Sigmoid colon (tissue), 4 donors: ENCODE measurements around the gene PCSK5.

Source experiments
- CTCF ChIP-seq, 4 experiments: fragments of 450-650 bp in 3 of 4; fragments of 200-600 bp in 1 of 4; IDR thresholded peaks; one replicate each; pipeline ENCODE4 v1.5.1; 2016 to 2019; ENCODE audit warnings: antibody characterized with exemption in 4 of 4, mild to moderate bottlenecking in 3 of 4, moderate library complexity in 2 of 4
- POLR2A ChIP-seq, 2 donors: fragments of 450-650 bp; IDR thresholded peaks; one replicate each; pipeline ENCODE4 v1.6.1; 2016; ENCODE audit warnings: antibody characterized with exemption in 2 of 2, mild to moderate bottlenecking in 2 of 2, moderate library complexity in 2 of 2
- POLR2AphosphoS5 ChIP-seq, 4 donors: sonication (generic); formaldehyde crosslinking; IDR thresholded peaks; one replicate each; pipeline ENCODE4 v1.6.1; 2017; ENCODE audit warnings: antibody characterized with exemption in 4 of 4

GRCh38 chr9:76240578-76240977 is 350.1 kb downstream of the PCSK5 start:
- TF ChIP-seq CTCF (IDR thresholded peaks at IDR 0.05), result no peak
- TF ChIP-seq POLR2AphosphoS5 (IDR thresholded peaks at IDR 0.05), result no peak
- no peak for TF ChIP-seq POLR2A (IDR thresholded peaks at IDR 0.05)
